Subcutaneous abdominal adipose tissue (tissue), 5 donors: ENCODE results near the gene NFIX.

Source experiments
- H3K27ac ChIP-seq: one replicate; pipeline ENCODE4 v1.7.0; 2013; ENCODE audit warnings: low read depth, mild to moderate bottlenecking, inconsistent platforms, low read length, moderate library complexity
- H3K27me3 ChIP-seq, 5 donors: one replicate each; pipeline ENCODE4 v1.7.0; 2013; ENCODE audit warnings: low read length in 5 of 5, inconsistent platforms in 1 of 5; ENCODE audit not compliant: control insufficient read depth in 5 of 5, insufficient read depth in 4 of 5
- H3K36me3 ChIP-seq, 5 donors: one replicate each; pipeline ENCODE4 v1.7.0; 2013; ENCODE audit warnings: low read length in 5 of 5; ENCODE audit not compliant: control insufficient read depth in 5 of 5, insufficient read depth in 5 of 5
- H3K4me1 ChIP-seq, 5 donors: one replicate each; pipeline ENCODE4 v1.7.0; 2013; ENCODE audit warnings: low read length in 5 of 5, mild to moderate bottlenecking in 3 of 5, moderate library complexity in 1 of 5; ENCODE audit not compliant: control insufficient read depth in 5 of 5, insufficient read depth in 5 of 5
- H3K4me3 ChIP-seq, 5 donors: one replicate each; pipeline ENCODE4 v1.7.0; 2013; ENCODE audit warnings: low read length in 5 of 5, low read depth in 1 of 5
- H3K9ac ChIP-seq, 5 donors: one replicate each; pipeline ENCODE4 v1.7.0; 2013; ENCODE audit warnings: low read length in 5 of 5, mild to moderate bottlenecking in 4 of 5, moderate library complexity in 3 of 5
- H3K9me3 ChIP-seq, 5 donors: one replicate each; pipeline ENCODE4 v1.7.0; 2013; ENCODE audit warnings: low read length in 5 of 5; ENCODE audit not compliant: control insufficient read depth in 5 of 5
- donor health status: healthy.
- donor health status: healthy.
- donor health status: healthy.
- donor health status: healthy.
- donor health status: healthy.

NFIX gene

GRCh38 chr19:13087295-13087694 is 92.0 kb downstream of the NFIX start:
- Histone ChIP-seq H3K27ac (no peak overlapping the region), H3K4me1 (peaks cover 4 to 41% (median 32%) of the 10 kb centered on the region in 5 donors), H3K9ac (no peak overlapping the region)

GRCh38 chr19:13087795-13088537 is 92.7 kb downstream of the NFIX start:
- H3K9me3 ChIP-seq = no peaks in the 10 kb centered on the region
- H3K27ac ChIP-seq = no peak overlapping the region
- peaks cover 0 to 60% (median 36%) of the 10 kb centered on the region in 5 donors for H3K36me3 ChIP-seq
- H3K9ac ChIP-seq = no peak overlapping the region
- no peaks in the 10 kb centered on the region for H3K27me3 ChIP-seq
- peaks cover 2 to 42% (median 38%) of the 10 kb centered on the region in 5 donors for H3K4me1 ChIP-seq
- no peak overlapping the region for H3K4me3 ChIP-seq

More at GRCh38 chr19:13087295-13087694, 92.0 kb downstream of the NFIX start:
- Histone ChIP-seq H3K36me3 (peaks cover 0 to 66% (median 42%) of the 10 kb centered on the region in 5 donors), H3K27me3 (no peaks in the 10 kb centered on the region), H3K9me3 (no peaks in the 10 kb centered on the region), H3K4me3 (no peak overlapping the region)

- Histone ChIP-seq H3K4me1 (peaks cover 2 to 54% (median 51%) of the 10 kb centered on the region in 5 donors), H3K4me3 (no peak overlapping the region), H3K9ac (peak overlapping the region in 2 of 5 donors; percentile 9 to 70), H3K36me3 (peaks cover 0 to 50% (median 28%) of the 10 kb centered on the region in 5 donors), H3K27me3 (no peaks in the 10 kb centered on the region), H3K27ac (peak overlapping the region; percentile 63), H3K9me3 (no peaks in the 10 kb centered on the region)
Measured at GRCh38 chr19:13089139-13089856, 94.0 kb downstream of the NFIX start.

GRCh38 chr19:13089857-13090507 is 94.7 kb downstream of the NFIX start:
- peak overlapping the region in 3 of 5 donors; percentile 9 to 70 (median 48) for H3K9ac ChIP-seq
- no peak overlapping the region for H3K4me3 ChIP-seq
- H3K4me1 ChIP-seq = peaks cover 2 to 57% (median 53%) of the 10 kb centered on the region in 5 donors
- H3K9me3 ChIP-seq = no peaks in the 10 kb centered on the region
- H3K36me3 ChIP-seq = peaks cover 0 to 53% (median 31%) of the 10 kb centered on the region in 5 donors
- peak overlapping the region; percentile 63 for H3K27ac ChIP-seq
- no peaks in the 10 kb centered on the region for H3K27me3 ChIP-seq

- no peak overlapping the region for H3K4me3 ChIP-seq
- H3K36me3 ChIP-seq = peaks cover 0 to 50% (median 31%) of the 10 kb centered on the region in 5 donors
- peak overlapping the region; percentile 63 for H3K27ac ChIP-seq
- no peaks in the 10 kb centered on the region for H3K9me3 ChIP-seq
- H3K9ac ChIP-seq = peak overlapping the region in 3 of 5 donors; percentile 9 to 70 (median 61)
- H3K27me3 ChIP-seq = no peaks in the 10 kb centered on the region
- H3K4me1 ChIP-seq = peaks cover 2 to 62% (median 53%) of the 10 kb centered on the region in 5 donors
Measured at GRCh38 chr19:13090511-13091231, 95.4 kb downstream of the NFIX start.

- Histone ChIP-seq H3K9ac (peak overlapping the region in 2 of 5 donors; percentile 61 to 68), H3K27me3 (no peaks in the 10 kb centered on the region), H3K36me3 (peaks cover 0 to 41% (median 27%) of the 10 kb centered on the region in 5 donors), H3K9me3 (no peaks in the 10 kb centered on the region), H3K4me3 (no peak overlapping the region), H3K27ac (peak overlapping the region; percentile 76), H3K4me1 (peaks cover 2 to 71% (median 53%) of the 10 kb centered on the region in 5 donors)
Measured at GRCh38 chr19:13091400-13092157, 96.3 kb downstream of the NFIX start.

- Histone ChIP-seq H3K27me3 (no peaks in the 10 kb centered on the region), H3K4me3 (no peak overlapping the region), H3K9me3 (no peaks in the 10 kb centered on the region), H3K27ac (peak overlapping the region; percentile 76), H3K36me3 (peaks cover 0 to 35% (median 21%) of the 10 kb centered on the region in 5 donors), H3K9ac (peak overlapping the region in 2 of 5 donors; percentile 51 to 68), H3K4me1 (peaks cover 2 to 75% (median 53%) of the 10 kb centered on the region in 5 donors)
Measured at GRCh38 chr19:13092158-13092543, 96.9 kb downstream of the NFIX start.

GRCh38 chr19:13092606-13093235 is 97.4 kb downstream of the NFIX start:
- no peaks in the 10 kb centered on the region for H3K9me3 ChIP-seq
- H3K4me1 ChIP-seq = peaks cover 2 to 75% (median 55%) of the 10 kb centered on the region in 5 donors
- H3K27ac ChIP-seq = peak overlapping the region; percentile 76
- H3K9ac ChIP-seq = peak overlapping the region in 2 of 5 donors; percentile 48 to 68
- H3K27me3 ChIP-seq = no peaks in the 10 kb centered on the region
- H3K36me3 ChIP-seq = peaks cover 0 to 30% (median 16%) of the 10 kb centered on the region in 5 donors
- no peak overlapping the region for H3K4me3 ChIP-seq
